Measurements from ENCODE around the gene NEUROG3.

- TF ChIP-seq CTCF (IDR thresholded peaks at IDR 0.05) (no peak), POLR2A (IDR thresholded peaks at IDR 0.05) (no peak), POLR2AphosphoS5 (IDR thresholded peaks at IDR 0.05) (no peak)
Measured at GRCh38 chr10:69527961-69528360, 45.3 kb downstream of the NEUROG3 start.
